Measurements from ENCODE around the gene LONRF3.
"Not testable (repeated sequence)": the region's sequence is repeated elsewhere in the genome, so short reads cannot be mapped to it uniquely, and the experiment has no call there.

LONRF3 gene

DNA sequence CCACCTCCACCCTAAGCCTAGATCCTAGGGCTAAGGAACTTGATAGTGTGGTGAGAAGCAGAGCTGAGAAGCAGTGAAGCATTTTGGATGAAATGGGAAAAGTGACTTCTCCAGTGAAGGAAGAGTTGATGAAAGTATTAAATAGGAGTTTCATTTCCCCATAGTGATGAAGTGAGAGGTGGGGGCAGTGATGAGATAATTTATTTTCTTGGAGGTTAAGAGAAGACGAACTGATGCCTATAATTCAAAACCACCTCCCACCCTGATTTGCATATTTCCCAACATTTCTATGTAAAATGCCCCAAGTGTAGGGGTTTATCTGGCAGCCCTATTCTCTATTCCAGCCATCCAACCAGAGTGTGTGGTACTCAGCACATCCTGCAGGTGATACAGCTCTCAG lies 6.3 kb downstream of the LONRF3 start:
- Histone ChIP-seq H3K36me3 (ENCODE audit: control insufficient read depth in 1 of 2, insufficient read depth in 2 of 2, low read length in 2 of 2) (peaks cover 4 to 8% of the 10 kb centered on the region in 2 donors), H3K27ac (ENCODE audit: low read depth, low read length) (no peak overlapping the region), H3K27me3 (ENCODE audit: control insufficient read depth in 1 of 2, insufficient read depth in 2 of 2, low read length in 2 of 2) (no peaks in the 10 kb centered on the region), H3K4me3 (ENCODE audit: low read depth in 1 of 2, low read length in 2 of 2) (no peak overlapping the region), H3K9ac (ENCODE audit: low read depth in 1 of 2, low read length in 2 of 2) (no peak overlapping the region), H3K9me3 (ENCODE audit: control insufficient read depth in 1 of 2, low read length in 2 of 2) (no peaks in the 10 kb centered on the region), H3K4me1 (ENCODE audit: control insufficient read depth in 1 of 2, insufficient read depth in 2 of 2, low read length in 2 of 2) (peaks cover 5 to 8% of the 10 kb centered on the region in 2 donors)

DNA sequence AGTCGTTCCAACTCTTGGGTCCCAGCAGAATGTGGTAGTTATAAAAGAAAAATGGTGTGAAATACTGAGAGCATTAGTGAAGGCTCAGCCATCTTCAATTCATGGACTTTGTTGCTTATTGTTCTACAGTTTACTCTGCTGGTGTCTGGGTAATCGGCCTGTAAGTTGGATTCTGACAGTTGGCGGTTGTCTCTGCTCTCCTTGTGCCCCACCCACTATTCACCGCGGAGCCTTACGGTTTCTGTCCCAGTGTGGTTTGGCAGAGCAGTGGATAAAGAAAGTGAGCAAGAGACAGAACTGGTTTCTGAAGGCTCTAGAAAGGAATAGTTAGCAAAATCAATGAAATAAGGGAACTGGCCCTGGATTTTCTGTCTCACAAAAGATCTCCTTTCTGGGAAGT lies 9.1 kb downstream of the LONRF3 start:
- no peaks in the 10 kb centered on the region for H3K27me3 ChIP-seq (ENCODE audit: control insufficient read depth in 1 of 2, insufficient read depth in 2 of 2, low read length in 2 of 2)
- H3K9me3 ChIP-seq (ENCODE audit: control insufficient read depth in 1 of 2, low read length in 2 of 2), result no peaks in the 10 kb centered on the region
- no peak overlapping the region for H3K4me3 ChIP-seq (ENCODE audit: low read depth in 1 of 2, low read length in 2 of 2)
- no peak overlapping the region for H3K9ac ChIP-seq (ENCODE audit: low read depth in 1 of 2, low read length in 2 of 2)
- H3K36me3 ChIP-seq (ENCODE audit: control insufficient read depth in 1 of 2, insufficient read depth in 2 of 2, low read length in 2 of 2), result peaks cover 4 to 11% of the 10 kb centered on the region in 2 donors
- H3K27ac ChIP-seq (ENCODE audit: low read depth, low read length), result no peak overlapping the region
- no peaks in the 10 kb centered on the region for H3K4me1 ChIP-seq (ENCODE audit: control insufficient read depth in 1 of 2, insufficient read depth in 2 of 2, low read length in 2 of 2)

DNA sequence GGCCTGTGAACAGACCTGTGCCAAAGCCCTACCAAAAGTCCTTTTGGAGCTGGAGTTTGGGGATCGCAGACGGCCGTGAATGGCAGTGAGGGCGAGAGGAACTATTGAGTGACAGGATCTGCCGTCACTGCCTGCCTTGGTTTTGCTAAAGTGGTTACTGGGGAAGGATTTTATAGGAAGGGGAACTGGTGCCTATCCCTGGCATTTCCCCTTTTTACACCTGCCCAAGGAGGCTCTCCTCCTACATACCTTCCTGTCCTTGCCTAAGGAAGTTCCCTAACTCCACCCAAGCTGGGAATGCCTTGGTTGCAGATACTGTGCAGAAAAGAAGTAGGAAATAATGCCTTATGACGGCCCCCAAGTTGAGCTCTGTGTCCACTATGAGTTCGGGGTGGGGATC lies 14.5 kb downstream of the LONRF3 start:
- Histone ChIP-seq H3K9ac (ENCODE audit: low read depth in 1 of 2, low read length in 2 of 2) (no peak overlapping the region), H3K4me3 (ENCODE audit: low read depth in 1 of 2, low read length in 2 of 2) (no peak overlapping the region), H3K27me3 (ENCODE audit: control insufficient read depth in 1 of 2, insufficient read depth in 2 of 2, low read length in 2 of 2) (no peaks in the 10 kb centered on the region), H3K27ac (ENCODE audit: low read depth, low read length) (no peak overlapping the region), H3K36me3 (ENCODE audit: control insufficient read depth in 1 of 2, insufficient read depth in 2 of 2, low read length in 2 of 2) (peaks cover 3 to 17% of the 10 kb centered on the region in 2 donors), H3K4me1 (ENCODE audit: control insufficient read depth in 1 of 2, insufficient read depth in 2 of 2, low read length in 2 of 2) (no peaks in the 10 kb centered on the region), H3K9me3 (ENCODE audit: control insufficient read depth in 1 of 2, low read length in 2 of 2) (no peaks in the 10 kb centered on the region)

DNA sequence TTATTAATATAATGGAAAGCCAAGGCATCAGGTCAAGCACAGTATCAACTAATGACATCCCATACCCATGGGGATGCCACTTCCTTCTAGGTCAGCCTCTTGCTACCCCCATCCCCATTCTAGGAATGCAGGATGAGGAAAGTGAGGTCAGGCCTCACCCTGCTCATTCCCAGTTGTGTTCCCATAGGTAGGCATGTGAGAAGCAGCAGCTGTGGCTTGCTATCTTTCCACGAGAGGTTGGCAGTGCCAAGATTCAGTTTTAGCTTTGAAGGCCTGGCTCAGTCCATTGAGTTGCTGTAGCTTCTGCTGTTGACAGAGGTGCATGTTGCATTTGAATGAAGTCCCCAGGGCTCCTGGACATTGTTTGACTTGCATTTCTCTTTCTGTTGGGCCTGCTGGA lies 15.5 kb downstream of the LONRF3 start:
- H3K27me3 ChIP-seq (ENCODE audit: control insufficient read depth in 1 of 2, insufficient read depth in 2 of 2, low read length in 2 of 2), result no peaks in the 10 kb centered on the region
- H3K4me3 ChIP-seq (ENCODE audit: low read depth in 1 of 2, low read length in 2 of 2), result no peak overlapping the region
- H3K27ac ChIP-seq (ENCODE audit: low read depth, low read length), result no peak overlapping the region

DNA sequence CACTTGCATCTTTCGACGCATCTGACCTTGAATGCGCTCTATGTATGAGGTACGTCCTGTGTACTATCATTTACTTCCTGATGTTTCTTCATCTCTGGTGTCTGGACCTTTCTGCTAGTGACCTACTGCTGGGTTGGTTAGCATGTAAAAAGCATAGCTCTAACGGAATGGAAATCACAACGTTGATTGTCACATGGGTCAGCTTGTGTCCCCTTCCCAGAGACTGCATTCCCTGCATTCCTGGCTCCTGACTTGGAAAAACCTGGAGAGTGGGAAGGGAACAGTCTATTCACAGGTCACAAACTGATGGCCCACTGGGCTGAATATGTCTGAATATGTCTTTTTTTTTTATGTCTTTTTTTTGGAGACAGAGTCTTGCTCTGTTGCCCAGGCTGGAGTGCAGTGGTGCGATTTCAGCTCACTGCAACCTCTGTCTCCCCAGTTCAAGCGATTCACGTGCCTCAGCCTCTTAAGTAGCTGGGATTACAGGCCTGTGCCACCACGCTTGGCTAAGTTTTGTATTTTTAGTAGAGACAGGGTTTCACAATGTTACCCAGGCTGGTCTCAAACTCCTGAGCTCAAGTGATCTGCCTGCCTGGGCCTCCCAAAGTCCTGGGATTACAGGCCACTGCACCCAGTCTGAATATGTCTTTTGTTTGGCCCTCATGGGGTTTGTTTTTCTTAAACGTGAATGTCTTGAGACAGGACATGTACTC lies 16.3 kb downstream of the LONRF3 start:
- Histone ChIP-seq H3K36me3 (ENCODE audit: control insufficient read depth in 1 of 2, insufficient read depth in 2 of 2, low read length in 2 of 2) (peaks cover 3 to 13% of the 10 kb centered on the region in 2 donors), H3K27ac (ENCODE audit: low read depth, low read length) (no peak overlapping the region), H3K27me3 (ENCODE audit: control insufficient read depth in 1 of 2, insufficient read depth in 2 of 2, low read length in 2 of 2) (no peaks in the 10 kb centered on the region), H3K4me3 (ENCODE audit: low read depth in 1 of 2, low read length in 2 of 2) (no peak overlapping the region), H3K9ac (ENCODE audit: low read depth in 1 of 2, low read length in 2 of 2) (no peak overlapping the region), H3K9me3 (ENCODE audit: control insufficient read depth in 1 of 2, low read length in 2 of 2) (no peaks in the 10 kb centered on the region), H3K4me1 (ENCODE audit: control insufficient read depth in 1 of 2, insufficient read depth in 2 of 2, low read length in 2 of 2) (no peaks in the 10 kb centered on the region)

More for the DNA sequence above, 15.5 kb downstream of the LONRF3 start:
- no peaks in the 10 kb centered on the region for H3K9me3 ChIP-seq (ENCODE audit: control insufficient read depth in 1 of 2, low read length in 2 of 2)
- peaks cover 3 to 17% of the 10 kb centered on the region in 2 donors for H3K36me3 ChIP-seq (ENCODE audit: control insufficient read depth in 1 of 2, insufficient read depth in 2 of 2, low read length in 2 of 2)
- no peaks in the 10 kb centered on the region for H3K4me1 ChIP-seq (ENCODE audit: control insufficient read depth in 1 of 2, insufficient read depth in 2 of 2, low read length in 2 of 2)
- no peak overlapping the region for H3K9ac ChIP-seq (ENCODE audit: low read depth in 1 of 2, low read length in 2 of 2)

DNA sequence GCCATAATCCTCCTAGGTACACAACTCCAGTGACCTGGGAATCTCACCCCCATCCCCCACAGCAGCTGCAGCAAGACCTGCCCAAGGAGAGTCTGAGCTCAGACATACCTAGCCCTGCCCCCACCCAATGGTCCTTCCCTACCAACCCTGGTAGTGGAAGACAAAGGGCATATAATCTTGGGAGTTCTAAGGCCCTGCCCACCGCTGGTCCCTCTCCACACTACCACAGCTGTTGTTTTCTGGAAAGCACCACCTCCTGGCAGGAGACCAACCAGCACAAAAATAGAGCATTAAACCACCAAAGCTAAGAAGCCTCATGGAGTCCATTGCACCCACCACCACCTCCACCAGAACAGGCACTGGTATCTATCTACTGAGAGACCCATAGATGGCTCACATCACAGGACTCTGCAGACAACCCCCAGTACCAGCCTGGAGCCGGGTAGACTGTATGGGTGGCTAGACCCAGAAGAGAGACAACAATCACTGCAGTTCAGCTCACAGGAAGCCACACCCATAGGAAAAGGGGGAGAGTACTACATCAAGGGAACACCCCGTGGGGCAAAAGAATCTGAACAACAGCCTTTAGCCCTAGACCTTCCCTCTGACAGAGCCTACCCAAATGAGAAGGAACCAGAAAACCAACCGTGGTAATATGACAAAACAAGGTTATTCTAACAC lies 18.2 kb downstream of the LONRF3 start:
- H3K9ac ChIP-seq (ENCODE audit: low read depth in 1 of 2, low read length in 2 of 2); H3K4me1 ChIP-seq (ENCODE audit: control insufficient read depth in 1 of 2, insufficient read depth in 2 of 2, low read length in 2 of 2); H3K36me3 ChIP-seq (ENCODE audit: control insufficient read depth in 1 of 2, insufficient read depth in 2 of 2, low read length in 2 of 2); H3K9me3 ChIP-seq (ENCODE audit: control insufficient read depth in 1 of 2, low read length in 2 of 2); H3K27me3 ChIP-seq (ENCODE audit: control insufficient read depth in 1 of 2, insufficient read depth in 2 of 2, low read length in 2 of 2); H3K4me3 ChIP-seq (ENCODE audit: low read depth in 1 of 2, low read length in 2 of 2); H3K27ac ChIP-seq (ENCODE audit: low read depth, low read length): not testable (repeated sequence)

DNA sequence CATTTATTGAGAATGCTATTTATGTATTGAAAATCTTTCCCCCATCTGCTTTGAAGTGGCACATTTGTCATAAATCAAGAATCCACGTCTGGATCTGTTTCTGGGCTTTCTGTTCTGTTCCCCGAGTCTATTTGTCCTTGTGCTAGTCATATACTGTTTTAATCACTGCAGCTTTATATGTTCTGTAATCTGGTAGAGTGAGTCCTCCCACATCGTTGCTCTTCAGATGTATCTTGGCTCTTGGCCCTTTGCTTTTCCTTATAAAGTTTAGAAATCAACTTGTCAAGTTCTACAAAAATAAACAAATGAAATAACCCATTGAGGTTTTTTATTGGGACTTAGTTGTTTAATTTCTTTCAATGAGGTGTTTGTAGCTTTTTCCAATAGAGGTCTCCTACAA lies 29.0 kb downstream of the LONRF3 start:
- H3K27ac ChIP-seq (ENCODE audit: low read depth, low read length), result no peak overlapping the region
- no peaks in the 10 kb centered on the region for H3K27me3 ChIP-seq (ENCODE audit: control insufficient read depth in 1 of 2, insufficient read depth in 2 of 2, low read length in 2 of 2)
- H3K9ac ChIP-seq (ENCODE audit: low read depth in 1 of 2, low read length in 2 of 2), result no peak overlapping the region
- no peaks in the 10 kb centered on the region for H3K4me1 ChIP-seq (ENCODE audit: control insufficient read depth in 1 of 2, insufficient read depth in 2 of 2, low read length in 2 of 2)
- H3K9me3 ChIP-seq (ENCODE audit: control insufficient read depth in 1 of 2, low read length in 2 of 2), result no peaks in the 10 kb centered on the region
- no peaks in the 10 kb centered on the region for H3K36me3 ChIP-seq (ENCODE audit: control insufficient read depth in 1 of 2, insufficient read depth in 2 of 2, low read length in 2 of 2)
- no peak overlapping the region for H3K4me3 ChIP-seq (ENCODE audit: low read depth in 1 of 2, low read length in 2 of 2)

DNA sequence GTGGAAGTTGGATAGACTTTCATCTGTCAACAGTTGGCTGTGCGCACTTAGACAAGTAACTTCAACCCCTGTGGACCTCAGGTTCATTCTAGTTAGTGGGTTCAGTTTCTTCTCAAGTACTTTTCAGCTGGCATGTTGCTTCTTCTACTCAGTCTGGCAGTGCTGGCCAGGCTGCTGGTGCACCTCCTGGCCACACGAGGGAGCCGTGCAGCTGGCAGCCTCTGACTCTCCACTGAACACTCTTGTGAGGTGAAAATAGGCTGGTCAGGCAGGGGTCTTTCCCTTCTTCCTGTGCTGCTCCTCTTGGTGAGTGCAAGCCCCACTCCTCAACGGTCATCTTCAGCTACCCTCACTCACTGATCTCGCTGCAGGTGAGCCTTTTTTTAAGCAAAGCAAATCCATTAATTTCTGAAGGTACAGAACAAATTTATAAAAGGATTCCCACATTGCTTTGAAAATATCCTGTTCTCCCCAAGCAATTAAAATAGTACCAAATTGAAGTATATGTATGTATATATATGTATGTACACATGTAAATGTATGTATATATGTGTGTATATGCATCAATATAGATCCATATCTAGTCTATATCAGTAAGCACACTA lies 30.6 kb downstream of the LONRF3 start:
- H3K9ac ChIP-seq (ENCODE audit: low read depth in 1 of 2, low read length in 2 of 2), result no peak overlapping the region
- H3K36me3 ChIP-seq (ENCODE audit: control insufficient read depth in 1 of 2, insufficient read depth in 2 of 2, low read length in 2 of 2), result peaks cover 0 to 6% of the 10 kb centered on the region in 2 donors
- no peaks in the 10 kb centered on the region for H3K27me3 ChIP-seq (ENCODE audit: control insufficient read depth in 1 of 2, insufficient read depth in 2 of 2, low read length in 2 of 2)

DNA sequence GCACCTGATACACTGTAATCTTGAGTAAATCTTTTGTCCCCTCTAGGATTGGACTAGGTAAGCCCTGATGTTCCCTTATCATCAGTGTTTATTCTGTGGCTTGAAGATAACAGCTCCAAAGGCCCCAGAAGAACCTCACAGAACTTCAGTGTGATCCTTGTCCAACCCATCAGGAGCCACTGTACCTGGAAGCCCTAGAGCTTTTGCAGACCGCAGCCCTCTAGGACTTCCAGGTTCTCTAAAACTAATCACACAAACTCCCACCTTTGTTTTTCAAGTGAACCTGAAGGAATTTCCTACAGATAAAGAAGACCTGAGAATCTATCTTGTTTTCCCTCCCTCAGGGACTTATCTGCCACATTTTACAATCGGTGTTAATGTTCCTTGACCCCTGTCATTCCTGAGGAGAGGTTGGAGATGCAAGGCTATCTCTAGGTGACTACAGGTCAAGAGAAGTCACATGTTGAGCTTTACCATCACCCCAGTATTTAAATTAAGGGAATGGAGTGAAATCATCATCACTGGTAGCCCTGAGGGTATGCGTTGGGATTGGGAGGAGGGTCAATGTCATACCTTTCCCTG lies 32.9 kb downstream of the LONRF3 start:
- H3K27ac ChIP-seq (ENCODE audit: low read depth, low read length), result no peak overlapping the region
- no peaks in the 10 kb centered on the region for H3K27me3 ChIP-seq (ENCODE audit: control insufficient read depth in 1 of 2, insufficient read depth in 2 of 2, low read length in 2 of 2)

More for the DNA sequence above, 30.6 kb downstream of the LONRF3 start:
- Histone ChIP-seq H3K9me3 (ENCODE audit: control insufficient read depth in 1 of 2, low read length in 2 of 2) (no peaks in the 10 kb centered on the region), H3K4me3 (ENCODE audit: low read depth in 1 of 2, low read length in 2 of 2) (no peak overlapping the region), H3K27ac (ENCODE audit: low read depth, low read length) (no peak overlapping the region), H3K4me1 (ENCODE audit: control insufficient read depth in 1 of 2, insufficient read depth in 2 of 2, low read length in 2 of 2) (no peaks in the 10 kb centered on the region)

DNA sequence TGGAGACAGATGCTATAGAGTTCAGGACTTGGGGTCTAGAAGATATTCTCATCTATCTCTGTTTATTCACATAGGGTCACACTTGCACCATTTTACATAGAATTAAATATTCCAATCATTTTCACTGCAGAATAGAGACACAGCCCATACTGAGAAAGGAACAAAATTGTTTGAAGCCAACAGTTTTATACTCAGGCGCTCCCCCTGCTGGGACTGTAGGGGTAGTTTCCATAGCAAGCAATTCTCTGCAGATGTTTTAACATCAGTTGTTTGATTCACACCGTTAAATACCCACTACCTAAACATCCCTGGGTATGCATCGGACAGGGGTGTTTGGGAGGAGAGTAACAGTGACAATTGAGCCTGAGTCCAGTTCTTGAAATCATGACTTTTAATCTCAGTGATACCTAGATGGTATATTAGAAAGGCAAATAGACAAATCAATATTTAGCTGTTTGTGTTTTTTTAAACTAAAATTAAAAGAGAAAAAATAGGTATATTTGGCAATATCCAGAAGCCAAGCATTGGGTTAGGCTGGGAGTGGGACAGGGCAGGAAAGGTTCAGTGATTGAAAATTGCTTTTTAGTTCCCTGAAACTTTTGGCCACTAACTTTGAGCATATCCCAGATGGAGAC lies 33.8 kb downstream of the LONRF3 start:
- Histone ChIP-seq H3K36me3 (ENCODE audit: control insufficient read depth in 1 of 2, insufficient read depth in 2 of 2, low read length in 2 of 2) (peaks cover 0 to 15% of the 10 kb centered on the region in 2 donors), H3K27ac (ENCODE audit: low read depth, low read length) (no peak overlapping the region), H3K9ac (ENCODE audit: low read depth in 1 of 2, low read length in 2 of 2) (no peak overlapping the region), H3K27me3 (ENCODE audit: control insufficient read depth in 1 of 2, insufficient read depth in 2 of 2, low read length in 2 of 2) (no peaks in the 10 kb centered on the region), H3K4me3 (ENCODE audit: low read depth in 1 of 2, low read length in 2 of 2) (no peak overlapping the region), H3K9me3 (ENCODE audit: control insufficient read depth in 1 of 2, low read length in 2 of 2) (no peaks in the 10 kb centered on the region), H3K4me1 (ENCODE audit: control insufficient read depth in 1 of 2, insufficient read depth in 2 of 2, low read length in 2 of 2) (no peaks in the 10 kb centered on the region)

More for the DNA sequence above, 32.9 kb downstream of the LONRF3 start:
- peaks cover 0 to 7% of the 10 kb centered on the region in 2 donors for H3K36me3 ChIP-seq (ENCODE audit: control insufficient read depth in 1 of 2, insufficient read depth in 2 of 2, low read length in 2 of 2)
- H3K4me3 ChIP-seq (ENCODE audit: low read depth in 1 of 2, low read length in 2 of 2), result no peak overlapping the region
- H3K9ac ChIP-seq (ENCODE audit: low read depth in 1 of 2, low read length in 2 of 2), result no peak overlapping the region
- H3K9me3 ChIP-seq (ENCODE audit: control insufficient read depth in 1 of 2, low read length in 2 of 2), result no peaks in the 10 kb centered on the region
- no peaks in the 10 kb centered on the region for H3K4me1 ChIP-seq (ENCODE audit: control insufficient read depth in 1 of 2, insufficient read depth in 2 of 2, low read length in 2 of 2)

Measured in duodenal mucosa (tissue), 2 donors.